SK-N-SH treated with all-trans-retinoic acid at 6 μM for 48 hours (cell line): ENCODE results near the gene MYO3B.

Experiments used
- ATAC-seq: fragments of 200-7000 bp; cut with Tn5 transposase; 3 replicates; pipeline ENCODE4 v1.9.1; 2020; ENCODE audit warnings: mild to moderate bottlenecking, moderate library complexity
- ARNTL ChIP-seq: fragments of 450-650 bp; formaldehyde crosslinking; IDR thresholded peaks from 2 replicates; pipeline ENCODE4 v1.5.0; 2020; ENCODE audit warnings: low read depth, mild to moderate bottlenecking, moderate library complexity, borderline replicate concordance
- BACH2 ChIP-seq: fragments of 250-450 bp; sonication (Bioruptor Pico); IDR thresholded peaks from 2 replicates; pipeline ENCODE4 v1.9.0; 2021; ENCODE audit warnings: mild to moderate bottlenecking, borderline replicate concordance
- CSDC2 ChIP-seq: fragments of 250-450 bp; sonication (Bioruptor Pico); IDR thresholded peaks from 2 replicates; pipeline ENCODE4 v1.5.0; 2020; ENCODE audit warnings: mild to moderate bottlenecking, moderate library complexity
- ESRRG ChIP-seq: fragments of 250-450 bp; sonication (Bioruptor Pico); IDR thresholded peaks from 2 replicates; pipeline ENCODE4 v1.6.1; 2021; ENCODE audit warnings: mild to moderate bottlenecking
- GLIS3 ChIP-seq: fragments of 250-450 bp; sonication (Bioruptor Pico); IDR thresholded peaks from 2 replicates; pipeline ENCODE4 v1.5.0; 2020; ENCODE audit warnings: mild to moderate bottlenecking, moderate library complexity
- ISL1 ChIP-seq: fragments of 250-450 bp; sonication (Bioruptor Pico); IDR thresholded peaks from 2 replicates; pipeline ENCODE4 v2.1.2; 2022; ENCODE audit warnings: mild to moderate bottlenecking, moderate library complexity
- OSR1 ChIP-seq: fragments of 250-450 bp; sonication (Bioruptor Pico); IDR thresholded peaks from 2 replicates; pipeline ENCODE4 v1.8.0; 2022; ENCODE audit warnings: moderate library complexity, mild to moderate bottlenecking, inconsistent platforms
- PPARA ChIP-seq: fragments of 250-450 bp; sonication (Bioruptor Pico); IDR thresholded peaks from 2 replicates; pipeline ENCODE4 v1.5.0; 2020; ENCODE audit warnings: mild to moderate bottlenecking, borderline replicate concordance
- RARB ChIP-seq: fragments of 250-450 bp; sonication (Bioruptor Pico); IDR thresholded peaks from 2 replicates; pipeline ENCODE4 v1.8.0; 2021; ENCODE audit warnings: mild to moderate bottlenecking, moderate library complexity
- SNAI2 ChIP-seq: fragments of 250-450 bp; sonication (Bioruptor Pico); IDR thresholded peaks from 2 replicates; pipeline ENCODE4 v1.5.0; 2020; ENCODE audit warnings: mild to moderate bottlenecking, moderate library complexity
- TCF4 ChIP-seq: fragments of 250-450 bp; sonication (Bioruptor Pico); IDR thresholded peaks from 2 replicates; pipeline ENCODE4 v1.8.0; 2021; ENCODE audit warnings: mild to moderate bottlenecking, moderate library complexity, borderline replicate concordance
- TOX ChIP-seq: fragments of 250-450 bp; sonication (Bioruptor Pico); IDR thresholded peaks from 2 replicates; pipeline ENCODE4 v1.8.0; 2021; ENCODE audit warnings: mild to moderate bottlenecking, moderate library complexity, borderline replicate concordance
- ZC3H10 ChIP-seq: fragments of 250-450 bp; sonication (Bioruptor Pico); IDR thresholded peaks from 2 replicates; pipeline ENCODE4 v1.5.1; 2021; ENCODE audit warnings: mild to moderate bottlenecking, moderate library complexity
- ZFP3 ChIP-seq: fragments of 250-450 bp; sonication (Bioruptor Pico); IDR thresholded peaks from 2 replicates; pipeline ENCODE4 v1.5.0; 2020; ENCODE audit warnings: mild to moderate bottlenecking, moderate library complexity
- ZFP30 ChIP-seq: fragments of 450-650 bp; formaldehyde crosslinking; IDR thresholded peaks from 2 replicates; pipeline ENCODE4 v1.5.0; 2022; ENCODE audit warnings: mild to moderate bottlenecking, moderate library complexity
- ZNF565 ChIP-seq: fragments of 450-650 bp; formaldehyde crosslinking; conservative IDR thresholded peaks from 2 replicates; pipeline ENCODE4 v1.5.0; 2020; ENCODE audit warnings: low read depth, mild to moderate bottlenecking, moderate library complexity
- ZNF70 ChIP-seq: fragments of 450-650 bp; formaldehyde crosslinking; IDR thresholded peaks from 2 replicates; pipeline ENCODE4 v1.5.0; 2020; ENCODE audit warnings: mild to moderate bottlenecking, moderate library complexity
- ZNF8 ChIP-seq: fragments of 450-650 bp; formaldehyde crosslinking; IDR thresholded peaks from 2 replicates; pipeline ENCODE4 v1.5.0; 2020; ENCODE audit warnings: mild to moderate bottlenecking, moderate library complexity
- TF ChIP-seq, protein P1 (sequence below): fragments of 250-450 bp; sonication (Bioruptor Pico); IDR thresholded peaks from 2 replicates; pipeline ENCODE4 v1.5.0; 2020; ENCODE audit warnings: mild to moderate bottlenecking, moderate library complexity
- TF ChIP-seq, protein P2 (sequence below): fragments of 250-450 bp; sonication (Bioruptor Pico); IDR thresholded peaks from 2 replicates; pipeline ENCODE4 v1.8.0; 2020; ENCODE audit warnings: mild to moderate bottlenecking, moderate library complexity, borderline replicate concordance
- TF ChIP-seq, protein P3 (sequence below): fragments of 250-450 bp; sonication (Bioruptor Pico); IDR thresholded peaks from 2 replicates; pipeline ENCODE4 v1.8.0; 2021; ENCODE audit warnings: low read depth, mild to moderate bottlenecking, moderate library complexity, borderline replicate concordance
- TF ChIP-seq, protein P4 (sequence below): fragments of 250-450 bp; sonication (Bioruptor Pico); IDR thresholded peaks from 2 replicates; pipeline ENCODE4 v1.5.1; 2020; ENCODE audit warnings: low read depth, mild to moderate bottlenecking, moderate library complexity

Gene MYO3B

DNA sequence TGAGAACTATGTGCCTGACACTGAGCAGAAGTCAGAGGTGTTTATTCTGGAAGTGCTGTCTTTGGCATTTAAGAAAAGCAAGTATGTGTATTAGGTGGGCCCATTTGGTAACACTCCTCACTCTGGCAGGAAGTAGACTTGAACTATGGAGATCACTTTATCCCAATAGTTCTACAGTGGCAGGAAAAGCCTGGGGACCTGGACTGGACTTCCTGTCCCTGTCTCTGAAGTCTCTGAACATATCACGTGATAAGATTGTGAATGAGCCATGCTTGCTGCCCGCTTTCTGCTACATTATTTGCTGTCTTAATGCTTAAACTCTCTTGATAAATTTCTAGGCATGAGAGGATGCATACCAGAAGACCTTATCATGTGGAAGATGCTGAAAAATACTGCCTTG lies 203.7 kb downstream of the MYO3B start:
- no peak for TF ChIP-seq TCF4 (CRISPR knock-in tag)
- ATAC-seq = no peak

DNA sequence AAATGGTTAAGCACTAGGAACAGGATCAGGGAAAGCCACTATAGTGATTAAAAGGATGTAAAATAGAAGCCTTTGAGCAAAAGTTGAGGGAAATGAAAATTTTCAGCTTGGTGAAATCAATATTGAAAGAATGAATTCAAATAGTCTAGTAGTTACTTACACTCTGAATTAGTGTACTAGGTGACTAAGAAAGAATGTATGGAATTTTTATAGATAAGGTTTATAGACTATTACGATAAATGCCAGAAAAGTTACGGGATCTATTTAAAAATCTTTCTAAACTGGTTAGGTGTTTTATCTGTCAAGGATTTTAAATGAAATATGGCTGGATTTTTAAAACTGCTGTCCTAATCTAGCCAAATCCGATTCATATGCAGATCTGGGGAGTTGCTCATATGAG lies 208.6 kb downstream of the MYO3B start:
- no peak for TF ChIP-seq BACH2 (CRISPR knock-in tag)
- no peak for TF ChIP-seq ARNTL (CRISPR knock-in tag)
- TF ChIP-seq ISL1 (CRISPR knock-in tag) = no peak
- TF ChIP-seq, protein P1, sequence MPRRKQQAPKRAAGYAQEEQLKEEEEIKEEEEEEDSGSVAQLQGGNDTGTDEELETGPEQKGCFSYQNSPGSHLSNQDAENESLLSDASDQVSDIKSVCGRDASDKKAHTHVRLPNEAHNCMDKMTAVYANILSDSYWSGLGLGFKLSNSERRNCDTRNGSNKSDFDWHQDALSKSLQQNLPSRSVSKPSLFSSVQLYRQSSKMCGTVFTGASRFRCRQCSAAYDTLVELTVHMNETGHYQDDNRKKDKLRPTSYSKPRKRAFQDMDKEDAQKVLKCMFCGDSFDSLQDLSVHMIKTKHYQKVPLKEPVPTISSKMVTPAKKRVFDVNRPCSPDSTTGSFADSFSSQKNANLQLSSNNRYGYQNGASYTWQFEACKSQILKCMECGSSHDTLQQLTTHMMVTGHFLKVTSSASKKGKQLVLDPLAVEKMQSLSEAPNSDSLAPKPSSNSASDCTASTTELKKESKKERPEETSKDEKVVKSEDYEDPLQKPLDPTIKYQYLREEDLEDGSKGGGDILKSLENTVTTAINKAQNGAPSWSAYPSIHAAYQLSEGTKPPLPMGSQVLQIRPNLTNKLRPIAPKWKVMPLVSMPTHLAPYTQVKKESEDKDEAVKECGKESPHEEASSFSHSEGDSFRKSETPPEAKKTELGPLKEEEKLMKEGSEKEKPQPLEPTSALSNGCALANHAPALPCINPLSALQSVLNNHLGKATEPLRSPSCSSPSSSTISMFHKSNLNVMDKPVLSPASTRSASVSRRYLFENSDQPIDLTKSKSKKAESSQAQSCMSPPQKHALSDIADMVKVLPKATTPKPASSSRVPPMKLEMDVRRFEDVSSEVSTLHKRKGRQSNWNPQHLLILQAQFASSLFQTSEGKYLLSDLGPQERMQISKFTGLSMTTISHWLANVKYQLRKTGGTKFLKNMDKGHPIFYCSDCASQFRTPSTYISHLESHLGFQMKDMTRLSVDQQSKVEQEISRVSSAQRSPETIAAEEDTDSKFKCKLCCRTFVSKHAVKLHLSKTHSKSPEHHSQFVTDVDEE (CRISPR knock-in tag) = no peak
- TF ChIP-seq, protein P2, sequence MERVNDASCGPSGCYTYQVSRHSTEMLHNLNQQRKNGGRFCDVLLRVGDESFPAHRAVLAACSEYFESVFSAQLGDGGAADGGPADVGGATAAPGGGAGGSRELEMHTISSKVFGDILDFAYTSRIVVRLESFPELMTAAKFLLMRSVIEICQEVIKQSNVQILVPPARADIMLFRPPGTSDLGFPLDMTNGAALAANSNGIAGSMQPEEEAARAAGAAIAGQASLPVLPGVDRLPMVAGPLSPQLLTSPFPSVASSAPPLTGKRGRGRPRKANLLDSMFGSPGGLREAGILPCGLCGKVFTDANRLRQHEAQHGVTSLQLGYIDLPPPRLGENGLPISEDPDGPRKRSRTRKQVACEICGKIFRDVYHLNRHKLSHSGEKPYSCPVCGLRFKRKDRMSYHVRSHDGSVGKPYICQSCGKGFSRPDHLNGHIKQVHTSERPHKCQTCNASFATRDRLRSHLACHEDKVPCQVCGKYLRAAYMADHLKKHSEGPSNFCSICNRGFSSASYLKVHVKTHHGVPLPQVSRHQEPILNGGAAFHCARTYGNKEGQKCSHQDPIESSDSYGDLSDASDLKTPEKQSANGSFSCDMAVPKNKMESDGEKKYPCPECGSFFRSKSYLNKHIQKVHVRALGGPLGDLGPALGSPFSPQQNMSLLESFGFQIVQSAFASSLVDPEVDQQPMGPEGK (CRISPR knock-in tag) = no peak
- no peak for TF ChIP-seq ZC3H10
- TF ChIP-seq ZNF8 (CRISPR knock-in tag) = no peak
- no peak for TF ChIP-seq SNAI2 (CRISPR knock-in tag)
- TF ChIP-seq, all 23 proteins: peak for 0
- no peak for ATAC-seq

DNA sequence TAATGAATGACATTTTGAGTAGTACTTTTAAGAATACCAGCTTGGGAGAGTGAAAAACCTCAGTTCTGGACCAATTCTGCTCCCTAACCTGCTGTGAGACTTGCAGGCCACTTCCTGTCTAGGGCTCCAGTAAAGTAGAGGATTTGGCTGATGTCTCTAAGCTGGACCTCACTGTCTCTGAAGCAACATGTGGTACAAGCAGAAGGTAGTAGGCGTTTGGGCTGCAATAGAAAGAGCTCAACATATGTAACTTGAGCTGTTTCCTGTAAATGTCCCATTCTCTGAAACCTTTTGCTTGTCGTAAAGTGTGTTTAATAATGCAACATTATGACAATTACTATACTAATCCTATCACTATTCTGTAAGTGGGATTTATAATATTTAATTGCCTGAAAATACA lies 213.1 kb downstream of the MYO3B start:
- no peak for ATAC-seq
- TF ChIP-seq ESRRG (no peak), BACH2 (CRISPR knock-in tag) (no peak), TCF4 (CRISPR knock-in tag) (no peak), ARNTL (CRISPR knock-in tag) (no peak), PPARA (no peak), ZNF70 (CRISPR knock-in tag) (no peak), OSR1 (CRISPR knock-in tag) (no peak), GLIS3 (CRISPR knock-in tag) (no peak), ZC3H10 (no peak), ZFP30 (CRISPR knock-in tag) (no peak), RARB (CRISPR knock-in tag) (no peak), ZNF565 (no peak)
- TF ChIP-seq, protein P2 (CRISPR knock-in tag) = no peak
- TF ChIP-seq, protein P3, sequence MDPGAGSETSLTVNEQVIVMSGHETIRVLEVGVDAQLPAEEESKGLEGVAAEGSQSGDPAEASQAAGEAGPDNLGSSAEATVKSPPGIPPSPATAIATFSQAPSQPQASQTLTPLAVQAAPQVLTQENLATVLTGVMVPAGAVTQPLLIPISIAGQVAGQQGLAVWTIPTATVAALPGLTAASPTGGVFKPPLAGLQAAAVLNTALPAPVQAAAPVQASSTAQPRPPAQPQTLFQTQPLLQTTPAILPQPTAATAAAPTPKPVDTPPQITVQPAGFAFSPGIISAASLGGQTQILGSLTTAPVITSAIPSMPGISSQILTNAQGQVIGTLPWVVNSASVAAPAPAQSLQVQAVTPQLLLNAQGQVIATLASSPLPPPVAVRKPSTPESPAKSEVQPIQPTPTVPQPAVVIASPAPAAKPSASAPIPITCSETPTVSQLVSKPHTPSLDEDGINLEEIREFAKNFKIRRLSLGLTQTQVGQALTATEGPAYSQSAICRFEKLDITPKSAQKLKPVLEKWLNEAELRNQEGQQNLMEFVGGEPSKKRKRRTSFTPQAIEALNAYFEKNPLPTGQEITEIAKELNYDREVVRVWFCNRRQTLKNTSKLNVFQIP (CRISPR knock-in tag) = no peak

DNA sequence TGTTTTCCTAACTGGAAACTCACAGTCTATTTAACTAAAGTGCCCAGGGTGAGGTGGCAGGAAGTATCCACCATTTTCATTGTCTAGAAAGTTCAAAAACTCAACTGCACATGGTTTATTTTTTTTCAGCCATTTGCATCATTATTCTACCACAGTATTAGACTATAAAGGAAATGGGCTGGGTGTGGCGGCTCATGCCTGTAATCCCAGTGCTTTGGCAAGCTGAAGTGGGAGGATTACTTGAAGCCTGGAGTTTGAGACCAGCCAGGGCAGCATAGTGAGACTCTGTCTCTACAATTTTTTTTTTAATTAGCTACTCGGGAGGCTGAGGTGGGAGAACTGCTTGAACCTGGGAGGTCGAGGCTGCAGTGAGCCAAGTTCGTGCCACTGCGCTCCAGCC lies 213.8 kb downstream of the MYO3B start:
- TF ChIP-seq, protein P4, sequence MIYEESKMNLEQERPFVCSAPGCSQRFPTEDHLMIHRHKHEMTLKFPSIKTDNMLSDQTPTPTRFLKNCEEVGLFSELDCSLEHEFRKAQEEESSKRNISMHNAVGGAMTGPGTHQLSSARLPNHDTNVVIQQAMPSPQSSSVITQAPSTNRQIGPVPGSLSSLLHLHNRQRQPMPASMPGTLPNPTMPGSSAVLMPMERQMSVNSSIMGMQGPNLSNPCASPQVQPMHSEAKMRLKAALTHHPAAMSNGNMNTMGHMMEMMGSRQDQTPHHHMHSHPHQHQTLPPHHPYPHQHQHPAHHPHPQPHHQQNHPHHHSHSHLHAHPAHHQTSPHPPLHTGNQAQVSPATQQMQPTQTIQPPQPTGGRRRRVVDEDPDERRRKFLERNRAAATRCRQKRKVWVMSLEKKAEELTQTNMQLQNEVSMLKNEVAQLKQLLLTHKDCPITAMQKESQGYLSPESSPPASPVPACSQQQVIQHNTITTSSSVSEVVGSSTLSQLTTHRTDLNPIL (CRISPR knock-in tag) = no peak
- TF ChIP-seq, protein P3 (CRISPR knock-in tag) = no peak
- TF ChIP-seq ZFP30 (CRISPR knock-in tag) (no peak), OSR1 (CRISPR knock-in tag) (no peak), ZFP3 (CRISPR knock-in tag) (no peak), BACH2 (CRISPR knock-in tag) (no peak), CSDC2 (CRISPR knock-in tag) (no peak), ARNTL (CRISPR knock-in tag) (no peak), RARB (CRISPR knock-in tag) (no peak), PPARA (no peak), TOX (CRISPR knock-in tag) (no peak)
- TF ChIP-seq, protein P2 (CRISPR knock-in tag) = no peak
- ATAC-seq = no peak
